AG09309 (cell line): ENCODE results near the gene ANKRD28.

ENCODE experiments used
- DNase-seq: peaks from one replicate; pipeline ENCODE4 v3.0.0-alpha.2; 2010; ENCODE audit warnings: low read depth
- H3K4me3 ChIP-seq: 2 replicates; pipeline ENCODE4 v1.5.1; 2011; ENCODE audit warnings: mild to moderate bottlenecking, low read depth, low read length, moderate library complexity; ENCODE audit not compliant: control insufficient read depth
- CTCF ChIP-seq: IDR thresholded peaks from 2 replicates; pipeline ENCODE4 v1.5.1; 2011; ENCODE audit warnings: mild to moderate bottlenecking, low read depth, low read length, inconsistent platforms; ENCODE audit not compliant: insufficient read depth, control insufficient read depth; ENCODE audit errors: missing control alignments

ANKRD28 gene

DNA sequence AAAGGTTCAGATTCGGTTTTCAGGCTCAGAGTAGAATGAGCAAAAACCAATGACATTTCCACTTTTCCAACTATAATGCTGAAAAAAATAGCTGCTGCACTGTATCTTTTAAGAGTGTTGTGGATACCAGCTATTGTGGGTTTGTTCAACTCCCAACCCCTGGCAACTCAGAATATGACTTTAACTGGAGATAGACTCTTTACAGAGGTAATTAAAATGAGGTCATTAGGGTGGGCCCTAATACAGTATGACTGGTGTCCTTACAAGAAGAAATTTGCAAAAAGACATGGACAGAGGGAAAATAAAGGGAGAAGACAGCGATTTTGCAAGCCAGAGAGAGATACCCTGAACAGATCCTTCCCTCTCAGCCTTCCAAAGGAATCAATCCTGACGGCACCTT lies 39.5 kb downstream of the ANKRD28 start:
- TF ChIP-seq CTCF = no peak
- DNase-seq = no peak
- no peak overlapping the region for H3K4me3 ChIP-seq

- no peak for TF ChIP-seq CTCF
- no peak for DNase-seq
- no peak overlapping the region for H3K4me3 ChIP-seq
Observed at GRCh38 chr3:15757824-15758223, 40.0 kb downstream of the ANKRD28 start.

- TF ChIP-seq CTCF = no peak
- no peak for DNase-seq
- H3K4me3 ChIP-seq = no peak overlapping the region
Observed at GRCh38 chr3:15756505-15756904, 41.3 kb downstream of the ANKRD28 start.

GRCh38 chr3:15755780-15756179 lies 42.0 kb downstream of the ANKRD28 start:
- no peak for DNase-seq
- no peak overlapping the region for H3K4me3 ChIP-seq

DNA sequence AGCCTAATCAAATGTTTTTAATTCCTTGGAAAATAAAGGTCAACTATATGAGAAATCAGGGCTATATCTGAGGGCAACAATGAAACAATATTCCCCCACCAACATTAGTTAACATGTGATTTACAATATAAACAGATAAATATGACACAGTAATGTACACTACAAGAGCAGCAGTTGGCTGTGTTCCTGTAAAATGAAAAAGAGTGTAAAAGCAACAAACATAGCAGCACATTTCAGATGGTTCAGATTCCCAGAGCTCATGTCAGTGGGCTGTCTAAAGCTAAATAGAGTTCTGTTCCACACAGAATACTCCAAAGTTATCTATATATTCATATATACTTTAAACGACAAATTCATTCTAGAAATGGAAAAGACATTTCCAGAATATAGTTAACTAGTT lies 42.6 kb downstream of the ANKRD28 start:
- TF ChIP-seq CTCF = no peak
- DNase-seq = no peak
- H3K4me3 ChIP-seq = no peak overlapping the region

More at GRCh38 chr3:15755780-15756179, 42.0 kb downstream of the ANKRD28 start:
- no peak for TF ChIP-seq CTCF

GRCh38 chr3:15754047-15754446 lies 43.7 kb downstream of the ANKRD28 start:
- DNase-seq = no peak
- TF ChIP-seq CTCF = no peak
- H3K4me3 ChIP-seq = no peak overlapping the region
